GM08714 (cell line): ENCODE data around the gene PMPCB.

Source experiments
- H3K4me3 ChIP-seq: fragments of 200-500 bp; sonication (Bioruptor generic); 2 replicates; pipeline ENCODE4 v1.5.1; 2014; ENCODE audit warnings: mild to moderate bottlenecking, low read length, inconsistent platforms
- ZNF274 ChIP-seq: IDR thresholded peaks from 2 replicates; pipeline ENCODE4 v1.6.1; 2012; ENCODE audit warnings: mild to moderate bottlenecking, low read depth, low read length

Gene PMPCB

GRCh38 chr7:103348452-103348851 is 51.2 kb downstream of the PMPCB start:
- TF ChIP-seq ZNF274, result no peak
- peak overlapping the region; percentile 92 for H3K4me3 ChIP-seq

DNA sequence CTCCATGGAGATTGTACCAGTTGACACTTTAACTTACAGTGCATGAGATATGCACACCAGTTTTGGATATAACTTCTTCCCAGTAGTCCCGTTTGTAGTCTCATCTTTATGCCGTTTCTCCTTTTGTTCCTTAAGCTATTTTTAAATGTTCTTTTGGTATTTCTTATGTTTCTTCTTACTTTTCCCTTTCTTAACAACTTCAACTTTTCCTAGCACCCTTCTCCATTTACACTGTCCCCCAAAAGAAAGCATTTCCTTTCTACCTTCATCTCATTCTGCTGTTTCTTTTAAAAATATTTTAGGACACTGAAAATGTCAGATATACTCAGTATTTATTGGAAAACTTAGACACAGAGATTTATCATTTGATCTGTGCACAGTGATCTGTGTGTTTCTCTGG is 51.7 kb downstream of the PMPCB start:
- peak overlapping the region; percentile 92; the same call in 1 of the 2 replicates for H3K4me3 ChIP-seq
- no peak for TF ChIP-seq ZNF274

GRCh38 chr7:103349805-103350204 is 52.6 kb downstream of the PMPCB start:
- TF ChIP-seq ZNF274, result no peak
- no peak overlapping the region for H3K4me3 ChIP-seq
